GM12865 (cell line): Measurements from ENCODE around the gene MACROD1.

Source experiments
- DNase-seq: peaks from one replicate; pipeline ENCODE4 v3.0.0; 2010; ENCODE audit warnings: low read depth
- H3K4me3 ChIP-seq: 2 replicates; pipeline ENCODE4 v1.5.1; 2011; ENCODE audit warnings: mild to moderate bottlenecking, low read depth, low read length, control low read depth
- CTCF ChIP-seq: IDR thresholded peaks from 2 replicates; pipeline ENCODE4 v1.5.1; 2011; ENCODE audit warnings: low read length, control low read depth, low read depth, inconsistent platforms; ENCODE audit not compliant: insufficient read depth; ENCODE audit errors: missing control alignments

MACROD1 gene

GRCh38 chr11:64110465-64111375, 55.2 kb downstream of the MACROD1 start:
- no peak for DNase-seq
- H3K4me3 ChIP-seq: no peak overlapping the region
- TF ChIP-seq CTCF: no peak

DNA sequence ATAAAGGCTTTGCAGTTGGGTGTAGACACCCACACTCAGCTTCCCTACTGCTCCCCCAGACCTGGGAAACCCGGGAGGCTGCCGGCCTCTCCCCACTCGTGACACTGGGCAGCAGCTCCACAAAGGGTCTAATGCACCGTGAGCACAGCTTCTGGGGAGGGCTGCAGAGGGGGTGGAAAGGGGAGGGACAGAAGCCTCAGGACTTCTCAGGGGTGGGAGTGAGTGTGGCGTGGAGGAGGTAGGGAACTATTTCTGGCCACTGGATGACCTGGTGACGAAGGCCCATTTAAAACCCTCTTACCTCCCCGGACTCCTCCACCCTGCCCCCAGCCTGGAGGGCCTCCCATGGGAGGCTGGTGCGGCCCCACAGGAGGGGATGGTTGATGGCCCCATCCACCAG, 56.6 kb downstream of the MACROD1 start:
- no peak overlapping the region for H3K4me3 ChIP-seq
- no peak for TF ChIP-seq CTCF
- DNase-seq: no peak

DNA sequence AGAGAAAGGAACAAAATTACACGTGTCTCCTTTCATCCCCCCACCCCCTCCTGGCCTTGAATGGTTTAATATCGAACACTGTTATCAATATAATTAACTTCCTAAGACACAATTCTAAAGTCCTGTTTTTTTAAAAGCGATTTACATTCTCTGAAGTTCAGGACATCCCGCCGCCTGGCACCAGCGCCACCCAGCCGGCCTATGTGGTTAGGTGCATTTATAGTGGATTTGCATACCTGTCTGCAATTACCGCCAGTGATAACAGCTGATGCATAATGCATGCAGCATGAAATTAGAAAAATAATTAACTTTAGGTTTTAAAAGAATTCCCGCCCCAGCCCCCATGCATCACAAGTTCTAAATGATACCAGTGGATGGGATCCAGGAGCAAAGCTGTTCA, 58.6 kb downstream of the MACROD1 start:
- no peak for DNase-seq
- TF ChIP-seq CTCF: no peak
- H3K4me3 ChIP-seq: no peak overlapping the region

GRCh38 chr11:64104632-64105031, 61.3 kb downstream of the MACROD1 start:
- TF ChIP-seq CTCF: no peak
- H3K4me3 ChIP-seq: no peak overlapping the region
- no peak for DNase-seq

DNA sequence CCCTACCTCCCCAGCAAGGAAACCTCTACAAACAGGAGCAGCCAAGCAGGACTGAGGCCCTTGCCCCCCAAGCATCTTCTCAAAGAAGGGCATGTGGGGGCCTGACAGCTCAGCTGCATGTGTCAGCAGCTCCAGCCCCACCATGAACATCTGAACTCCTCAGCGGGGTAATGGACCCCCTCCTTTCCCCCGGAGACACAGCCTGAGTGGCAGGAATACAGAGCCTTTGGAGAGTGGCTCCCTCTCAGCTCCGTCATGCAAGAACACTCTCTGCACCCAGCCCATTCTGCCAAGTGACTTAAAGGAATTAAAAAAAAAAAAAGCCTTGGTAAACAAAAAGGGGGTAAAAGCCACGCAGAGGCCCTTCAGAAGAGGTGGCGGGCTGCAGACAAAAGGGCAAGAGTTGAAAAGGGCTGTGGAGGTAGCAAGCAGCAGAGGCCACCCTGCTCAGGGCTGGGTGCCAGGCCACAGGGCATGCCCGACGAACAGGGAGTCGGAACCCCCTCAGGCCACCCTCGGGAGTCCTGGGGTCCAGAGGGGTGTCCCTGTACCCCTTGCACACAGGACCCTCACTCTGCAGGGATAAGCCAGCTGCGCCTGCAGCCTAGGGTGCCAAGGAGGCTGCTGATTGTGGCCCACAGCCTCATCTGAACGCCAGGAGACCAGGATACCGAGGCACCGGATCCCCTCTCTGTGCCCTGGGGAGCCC, 62.5 kb downstream of the MACROD1 start:
- no peak for DNase-seq

DNA sequence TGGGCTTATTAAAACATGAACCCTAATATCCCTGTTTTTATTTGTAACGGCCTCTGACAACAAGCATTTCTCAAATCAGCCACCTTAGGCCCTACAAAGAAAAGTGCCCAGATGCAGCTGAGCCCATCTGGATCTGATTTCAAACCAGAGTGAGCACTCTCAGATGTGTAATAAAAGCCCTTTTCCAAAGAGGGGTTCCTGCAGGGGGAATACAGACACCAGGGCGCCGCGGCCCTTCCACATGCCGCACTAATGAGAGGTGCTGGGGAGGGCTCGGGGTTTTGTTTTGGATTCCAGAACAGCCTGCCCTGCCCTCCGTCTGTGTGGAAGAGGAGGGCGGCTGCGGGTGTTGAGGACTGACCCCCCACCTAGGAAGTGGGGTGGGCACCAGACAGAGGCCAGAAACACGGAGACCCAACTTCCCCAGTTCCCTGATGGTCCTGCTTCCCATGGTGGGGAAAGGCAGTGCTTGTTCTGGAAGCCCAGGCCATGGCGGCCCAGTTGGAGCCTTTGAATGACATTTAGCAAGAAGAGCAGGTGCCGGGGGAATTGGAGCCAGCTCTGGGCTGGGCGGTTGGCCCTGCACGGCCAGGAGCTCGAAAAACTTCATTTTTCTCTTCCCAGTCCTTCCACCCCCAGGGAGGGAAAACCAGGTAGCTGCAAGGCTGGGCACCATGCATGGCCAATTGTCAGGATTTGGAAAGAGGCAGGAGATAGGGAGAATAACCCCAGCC, 63.7 kb downstream of the MACROD1 start:
- H3K4me3 ChIP-seq: no peak overlapping the region
- no peak for DNase-seq
- no peak for TF ChIP-seq CTCF

More for the DNA sequence above, 62.5 kb downstream of the MACROD1 start:
- TF ChIP-seq CTCF: no peak
- no peak overlapping the region for H3K4me3 ChIP-seq
